H1 (cell line): ENCODE results near the gene GNAT2. TPM values are rescaled to one million over a fixed set of nuclear protein-coding genes. Genes with fewer than 3 reads are reported as not detected.

Source experiments
- CTCF ChIA-PET: fragments of 300-600 bp; sonication (Branson Sonifier 250); formaldehyde crosslinking; loops from one replicate; lab custom pipeline; 2021; ENCODE audit not compliant: partially characterized antibody; lab: Charles Lee
- POLR2A ChIA-PET: fragments of 300-600 bp; sonication (Branson Sonifier 250); formaldehyde crosslinking; loops from one replicate; lab custom pipeline; 2021; ENCODE audit warnings: inconsistent platforms; ENCODE audit not compliant: partially characterized antibody; lab: Charles Lee
- DNase-seq, 2 experiments: peaks; one replicate each; pipeline versions ENCODE4 v3.0.0 to v3.0.0-alpha.2; 2010 to 2022; ENCODE audit warnings: low spot score in 2 of 2, low read depth in 1 of 2, mixed read lengths in 1 of 2
- FAIRE-seq: peaks from 2 replicates; lab custom pipeline; 2011; peaks lifted over from hg19 to GRCh38; lab: Jason Lieb, UNC
- H2AFZ ChIP-seq: 2 replicates; pipeline ENCODE4 v1.8.1; 2012; ENCODE audit warnings: low read length, inconsistent platforms
- H2AK5ac ChIP-seq: 2 replicates; pipeline ENCODE4 v1.6.1; 2013; ENCODE audit warnings: low read depth, low read length
- H2BK120ac ChIP-seq: replicated peaks from 2 replicates; pipeline ENCODE3; 2013; ENCODE audit warnings: low read depth, low read length, inconsistent platforms
- H2BK12ac ChIP-seq: 2 replicates; pipeline ENCODE4 v1.6.1; 2013; ENCODE audit warnings: low read depth, low read length
- H2BK15ac ChIP-seq: 2 replicates; pipeline ENCODE4 v1.6.1; 2013; ENCODE audit warnings: low read length
- H2BK20ac ChIP-seq: 2 replicates; pipeline ENCODE4 v1.6.1; 2013; ENCODE audit warnings: low read length
- H2BK5ac ChIP-seq: 2 replicates; pipeline ENCODE4 v1.6.1; 2013; ENCODE audit warnings: low read depth, low read length
- H3K14ac ChIP-seq: 2 replicates; pipeline ENCODE4 v1.6.1; 2013; ENCODE audit warnings: inconsistent platforms; ENCODE audit not compliant: insufficient read length
- H3K18ac ChIP-seq: 2 replicates; pipeline ENCODE4 v1.6.1; 2013; ENCODE audit warnings: low read length; ENCODE audit errors: extremely low read depth
- H3K23ac ChIP-seq: 2 replicates; pipeline ENCODE4 v1.6.1; 2013; ENCODE audit warnings: inconsistent platforms; ENCODE audit not compliant: insufficient read length
- H3K23me2 ChIP-seq: 2 replicates; pipeline ENCODE4 v1.6.1; 2013; ENCODE audit warnings: low read depth, low read length
- H3K27ac ChIP-seq: 2 replicates; pipeline ENCODE4 v1.6.1; 2011; ENCODE audit warnings: low read depth, low read length, inconsistent platforms
- H3K27me3 ChIP-seq, 4 experiments: replicated peaks in 1 of 4; 1 replicate in 1 of 4; 2 replicates in 3 of 4; pipeline versions ENCODE4 v1.6.1 to v1.8.1; 2011 to 2013; ENCODE audit warnings: low read length in 3 of 4, mild to moderate bottlenecking in 3 of 4, inconsistent platforms in 2 of 4, mixed read lengths in 2 of 4, moderate library complexity in 1 of 4; ENCODE audit not compliant: control insufficient read depth in 3 of 4, insufficient read depth in 3 of 4; ENCODE audit errors: extremely low read depth in 1 of 4
- H3K36me3 ChIP-seq, 4 experiments: 2 replicates each; pipeline versions ENCODE4 v1.6.1 to v1.8.1; 2011 to 2013; ENCODE audit warnings: mild to moderate bottlenecking in 4 of 4, low read length in 3 of 4, moderate library complexity in 2 of 4, control low read depth in 1 of 4, inconsistent platforms in 1 of 4; ENCODE audit not compliant: insufficient read depth in 4 of 4, control insufficient read depth in 2 of 4
- H3K4ac ChIP-seq: replicated peaks from 2 replicates; pipeline ENCODE3; 2013; ENCODE audit warnings: low read length, low read depth, mixed read lengths, inconsistent platforms; ENCODE audit not compliant: insufficient read length
- H3K4me1 ChIP-seq, 4 experiments: replicated peaks in 1 of 4; 1 replicate in 1 of 4; 2 replicates in 3 of 4; pipeline versions ENCODE4 v1.6.1 to v1.8.1; 2011 to 2013; ENCODE audit warnings: low read length in 3 of 4, inconsistent platforms in 2 of 4, mixed read lengths in 1 of 4; ENCODE audit not compliant: insufficient read depth in 4 of 4, control insufficient read depth in 3 of 4
- H3K4me2 ChIP-seq, 2 experiments: 2 replicates each; pipeline versions ENCODE4 v1.6.1 to v1.8.1; 2011 to 2013; ENCODE audit warnings: low read depth in 2 of 2, low read length in 2 of 2, control low read depth in 1 of 2, inconsistent platforms in 1 of 2, mild to moderate bottlenecking in 1 of 2; ENCODE audit not compliant: insufficient read depth in 1 of 2
- H3K4me3 ChIP-seq, 4 experiments: fragments of 200-600, 300-600 bp in 1 of 4; sonication (generic), shearing (Covaris generic), sonication (Bioruptor Twin) in 1 of 4; 2 replicates each; pipeline versions ENCODE4 v1.5.1 to v1.8.1; 2011 to 2016; ENCODE audit warnings: low read length in 4 of 4, low read depth in 3 of 4, control low read depth in 2 of 4, inconsistent platforms in 2 of 4, mild to moderate bottlenecking in 2 of 4, mixed read lengths in 1 of 4, moderate library complexity in 1 of 4; ENCODE audit not compliant: insufficient read depth in 2 of 4; ENCODE audit errors: extremely low read depth in 1 of 4
- H3K56ac ChIP-seq: replicated peaks from 2 replicates; pipeline ENCODE3; 2013; ENCODE audit warnings: low read depth, mild to moderate bottlenecking, mixed read lengths, low read length, inconsistent platforms; ENCODE audit not compliant: insufficient read length
- H3K79me1 ChIP-seq: 2 replicates; pipeline ENCODE4 v1.6.1; 2013; ENCODE audit warnings: low read depth, low read length, control low read depth
- H3K79me2 ChIP-seq, 2 experiments: 2 replicates each; pipeline versions ENCODE4 v1.6.1 to v1.8.1; 2012 to 2013; ENCODE audit warnings: low read length in 2 of 2, mild to moderate bottlenecking in 2 of 2, inconsistent platforms in 1 of 2; ENCODE audit not compliant: insufficient read depth in 2 of 2, control insufficient read depth in 1 of 2
- H3K9ac ChIP-seq, 4 experiments: replicated peaks in 1 of 4; 1 replicate in 1 of 4; 2 replicates in 3 of 4; pipeline versions ENCODE4 v1.6.1 to v1.8.1; 2011 to 2013; ENCODE audit warnings: low read depth in 3 of 4, low read length in 3 of 4, control low read depth in 2 of 4, mild to moderate bottlenecking in 2 of 4, moderate library complexity in 2 of 4, inconsistent platforms in 1 of 4; ENCODE audit errors: extremely low read depth in 1 of 4
- H3K9me3 ChIP-seq, 2 experiments: 2 replicates each; pipeline versions ENCODE4 v1.6.1 to v1.8.1; 2012 to 2013; ENCODE audit warnings: mild to moderate bottlenecking in 2 of 2, moderate library complexity in 2 of 2, control low read depth in 1 of 2, inconsistent platforms in 1 of 2, low read depth in 1 of 2, low read length in 1 of 2, mixed read lengths in 1 of 2; ENCODE audit not compliant: insufficient read depth in 2 of 2
- H4K20me1 ChIP-seq, 2 experiments: replicated peaks in 1 of 2; 2 replicates each; pipeline versions ENCODE3 to v1.8.1; 2011 to 2013; ENCODE audit warnings: inconsistent platforms in 2 of 2, low read length in 2 of 2, mild to moderate bottlenecking in 1 of 2; ENCODE audit not compliant: insufficient read depth in 2 of 2, control insufficient read depth in 1 of 2
- H4K5ac ChIP-seq: 2 replicates; pipeline ENCODE4 v1.6.1; 2013; ENCODE audit warnings: low read length, low read depth, mixed read lengths, inconsistent platforms; ENCODE audit not compliant: insufficient read length
- H4K8ac ChIP-seq: 2 replicates; pipeline ENCODE4 v1.8.0; 2013; ENCODE audit warnings: mild to moderate bottlenecking, moderate library complexity, low read length, inconsistent platforms; ENCODE audit not compliant: insufficient read depth; ENCODE audit errors: extremely low read depth
- H4K91ac ChIP-seq: replicated peaks from 2 replicates; pipeline ENCODE3; 2013; ENCODE audit warnings: low read length, mixed read lengths, inconsistent platforms; ENCODE audit not compliant: insufficient read length
- HDAC2 ChIP-seq, 2 experiments: fragments of 300-600 bp in 1 of 2; sonication (generic) in 1 of 2; IDR thresholded peaks; 2 replicates each; pipeline ENCODE4 v1.6.1; 2011 to 2012; ENCODE audit warnings: low read depth in 2 of 2, low read length in 2 of 2, mild to moderate bottlenecking in 2 of 2, moderate library complexity in 2 of 2, borderline replicate concordance in 1 of 2, inconsistent platforms in 1 of 2
- KDM5A ChIP-seq: fragments of 200-600 bp; IDR thresholded peaks from 2 replicates; pipeline ENCODE4 v1.7.1; 2012; ENCODE audit warnings: mild to moderate bottlenecking, low read length, inconsistent platforms, mixed read lengths
- PHF8 ChIP-seq: fragments of 200-600 bp; sonication (generic); conservative IDR thresholded peaks from 2 replicates; pipeline ENCODE4 v1.7.1; 2012; ENCODE audit warnings: low read depth, mild to moderate bottlenecking, inconsistent platforms, low read length, moderate library complexity
- POLR2A ChIP-seq, 2 experiments: IDR thresholded peaks; 1 replicate in 1 of 2; 2 replicates in 1 of 2; pipeline ENCODE4 v1.6.1; 2011; ENCODE audit warnings: low read depth in 2 of 2, low read length in 2 of 2, mild to moderate bottlenecking in 2 of 2; ENCODE audit errors: control extremely low read depth in 1 of 2
- SIRT6 ChIP-seq: IDR thresholded peaks from one replicate; pipeline ENCODE4 v1.7.1; 2012; ENCODE audit warnings: low read length, inconsistent platforms
- SP4 ChIP-seq: IDR thresholded peaks from 2 replicates; pipeline ENCODE4 v1.6.1; 2012; ENCODE audit warnings: low read length, inconsistent platforms
- TBP ChIP-seq: IDR thresholded peaks from 2 replicates; pipeline ENCODE4 v1.6.1; 2011; ENCODE audit warnings: low read depth, low read length, improper control_type of control experiment
- TEAD4 ChIP-seq: IDR thresholded peaks from 2 replicates; pipeline ENCODE4 v1.6.1; 2012; ENCODE audit warnings: low read depth, low read length, inconsistent platforms, mixed read lengths
- WGBS, 2 experiments: shearing (Covaris generic) in 1 of 2; methylation state at CpG; one replicate each; pipeline versions ENCODE4 v1.1.6 to v1.1.7; 2013 to 2015; ENCODE audit warnings: low lambda C conversion rate in 2 of 2, mixed read lengths in 2 of 2, inconsistent platforms in 1 of 2, low coverage in 1 of 2, missing lambda C conversion rate in 1 of 2; ENCODE audit not compliant: insufficient replicate concordance in 2 of 2, insufficient coverage in 1 of 2, insufficient read length in 1 of 2; ENCODE audit errors: extremely low coverage in 1 of 2, missing lambda C conversion rate in 1 of 2; 5-methylcytosine and 5-hydroxymethylcytosine counted together
- polyA plus RNA-seq, 7 experiments: library from polyadenylated mRNA; depleted of rRNA in 3 of 7; stranded (reverse) in 5 of 7; unstranded in 2 of 7; fragments of >200 nt in 5 of 7; fragments of 200-250 nt in 2 of 7; gene quantifications; 1 replicate in 5 of 7; 2 replicates in 1 of 7; 4 replicates in 1 of 7; pipeline versions ENCODE4 v1.2.1 to v1.2.3, GENCODE V29; 2011 to 2013; ENCODE audit warnings: missing spikeins in 2 of 7, mixed read lengths in 2 of 7
- total RNA-seq: library from RNA; stranded (reverse); fragmentation: NEBNext Ultra II Directional; extraction: Animal tissue kit (Norgen Biotek cat#: 25700); gene quantifications from 2 replicates; pipeline ENCODE4 v1.2.1, GENCODE V29; 2021

GNAT2 gene
- total and polyA plus RNA-seq, 2 of the 8 experiments (the other 6 are each of a cell fraction or from before 2014, with no cell fraction given): 0.05 TPM; not detected in 1

DNA sequence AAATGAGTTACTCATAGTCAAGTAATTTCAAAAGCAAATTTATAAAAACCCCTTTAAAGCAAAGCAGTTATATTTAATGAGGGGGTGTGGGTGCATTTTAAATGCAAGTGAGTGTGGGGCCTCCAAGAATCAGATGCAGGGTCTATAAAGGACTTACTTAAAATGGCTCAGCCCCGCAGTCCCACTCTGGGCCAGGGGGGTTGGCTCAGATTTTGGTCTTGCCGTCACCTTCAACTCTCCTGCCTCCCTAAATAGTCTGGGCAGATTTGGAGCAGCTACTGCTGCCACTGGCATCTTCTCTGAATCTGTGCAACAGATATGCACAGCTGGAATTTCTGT is 16.4 kb upstream of the GNAT2 start:
- Histone ChIP-seq H2BK15ac (no peak overlapping the region), H3K4me3 (no peak overlapping the region), H3K9ac (no peak overlapping the region), H3K23ac (no peak overlapping the region), H4K8ac (no peak overlapping the region), H3K27ac (no peak overlapping the region), H2AFZ (0 out of 2 replicates have a peak overlapping the region, but pooled peaks have one; percentile 83), H2BK12ac (0 out of 2 replicates have a peak overlapping the region, but pooled peaks have one; percentile 87), H3K56ac (no peak overlapping the region), H3K4me1 (peaks cover 5 to 8% (median 6%) of the 10 kb centered on the region in 4 experiments; a peak in 6 of 7 replicates), H3K18ac (no peak overlapping the region; the same call in 1 of the 2 replicates), H2BK5ac (peak overlapping the region; percentile 71), H3K14ac (no peak overlapping the region), H3K9me3 (no peaks in the 10 kb centered on the region), H3K79me1 (no peaks in the 10 kb centered on the region), H3K4me2 (peak overlapping the region; percentile 15 to 35; a peak in 2 of 4 replicates), H2BK120ac (no peak overlapping the region), H3K27me3 (no peaks in the 10 kb centered on the region), H2AK5ac (no peak overlapping the region), H3K79me2 (no peaks in the 10 kb centered on the region), H2BK20ac (no peak overlapping the region), H4K5ac (no peak overlapping the region), H3K23me2 (no peaks in the 10 kb centered on the region), H4K91ac (no peak overlapping the region), H3K4ac (no peak overlapping the region), H4K20me1 (peaks cover 0 to 6% of the 10 kb centered on the region in 2 experiments), H3K36me3 (peaks cover 0 to 5% (median 4%) of the 10 kb centered on the region in 4 experiments; a peak in 6 of 8 replicates)
- ChIA-PET CTCF (interaction anchor here (0.8 to 10.7 kb wide), 20 partner anchors 10 to 343 kb away, joined by 3 to 293 read pairs (median 4); partner anchors contain the start of genes GNAI3, GSTM1 and GSTM4), POLR2A (interaction anchor here (0.8 to 4.5 kb wide), 4 partner anchors 10 to 90 kb away, joined by 3 to 18 read pairs (median 3); partner anchors contain the start of gene GNAI3)
- WGBS, 2 experiments: 77% methylated on average over 2 of the region's 2 CpGs; no CpG with 5 or more reads in 1 of the 2 experiments
- FAIRE-seq (no peak), DNase-seq (no peak)
- TF ChIP-seq SP4 (no peak), TBP (no peak), SIRT6 (no peak), PHF8 (no peak), TEAD4 (no peak), HDAC2 (IDR thresholded peaks at IDR 0.05; ENCODE audit: borderline replicate concordance in 1 of 2, low read depth in 2 of 2, low read length in 2 of 2) (no peak), KDM5A (no peak), POLR2A (IDR thresholded peaks at IDR 0.05; ENCODE audit: control extremely low read depth in 1 of 2, low read depth in 2 of 2, low read length in 2 of 2) (no peak)
